Cardiac muscle cell (in vitro differentiated cells and primary cell): ENCODE data around the gene ACER3. TPM values are rescaled to one million over a fixed set of nuclear protein-coding genes. Genes with fewer than 3 reads are reported as not detected.

ENCODE experiments used
- DNase-seq, 2 donors: peaks; one replicate each; pipeline versions ENCODE4 v3.0.0 to v3.0.0-alpha.2; 2010 to 2017; ENCODE audit warnings: low read depth in 1 of 2, low spot score in 1 of 2
- H3K27ac ChIP-seq: fragments of 200-600 bp; sonication (generic); 2 replicates; pipeline ENCODE4 v1.5.1; 2016
- H3K27me3 ChIP-seq: fragments of 200-600 bp; sonication (generic); 2 replicates; pipeline ENCODE4 v1.6.0; 2016; ENCODE audit warnings: control low read depth
- H3K36me3 ChIP-seq: fragments of 200-600 bp; sonication (generic); 2 replicates; pipeline ENCODE4 v1.5.1; 2016; ENCODE audit warnings: control low read depth
- H3K4me1 ChIP-seq: fragments of 200-600 bp; sonication (generic); 2 replicates; pipeline ENCODE4 v1.8.1; 2017; ENCODE audit warnings: low read depth, mild to moderate bottlenecking, mixed run types
- H3K4me3 ChIP-seq: fragments of 200-600 bp; sonication (generic); 2 replicates; pipeline ENCODE4 v1.5.1; 2016; ENCODE audit warnings: mild to moderate bottlenecking
- H3K9me3 ChIP-seq: fragments of 200-600 bp; sonication (generic); 2 replicates; pipeline ENCODE4 v1.5.1; 2017; ENCODE audit warnings: low read depth, mild to moderate bottlenecking, control low read depth
- polyA plus RNA-seq: library from polyadenylated mRNA; unstranded; fragments of >200 nt; fragmentation: Nextera tagmentation; extraction: Ambion mirVana; gene quantifications from 2 replicates; pipeline ENCODE4 v1.2.1, GENCODE V29; 2016
- total RNA-seq: library from RNA; depleted of rRNA; stranded (reverse); fragments of >200 nt; gene quantifications from 2 replicates; pipeline ENCODE4 v1.2.3, GENCODE V29; 2016
- TF ChIP-seq, protein P1 (sequence below): IDR thresholded peaks from 2 replicates; pipeline ENCODE4 v1.5.1; 2012; ENCODE audit warnings: low read depth, mild to moderate bottlenecking, low read length

Gene ACER3
- total and polyA plus RNA-seq, 2 experiments from 2014 or later = 5.6 to 9.8 TPM

DNA sequence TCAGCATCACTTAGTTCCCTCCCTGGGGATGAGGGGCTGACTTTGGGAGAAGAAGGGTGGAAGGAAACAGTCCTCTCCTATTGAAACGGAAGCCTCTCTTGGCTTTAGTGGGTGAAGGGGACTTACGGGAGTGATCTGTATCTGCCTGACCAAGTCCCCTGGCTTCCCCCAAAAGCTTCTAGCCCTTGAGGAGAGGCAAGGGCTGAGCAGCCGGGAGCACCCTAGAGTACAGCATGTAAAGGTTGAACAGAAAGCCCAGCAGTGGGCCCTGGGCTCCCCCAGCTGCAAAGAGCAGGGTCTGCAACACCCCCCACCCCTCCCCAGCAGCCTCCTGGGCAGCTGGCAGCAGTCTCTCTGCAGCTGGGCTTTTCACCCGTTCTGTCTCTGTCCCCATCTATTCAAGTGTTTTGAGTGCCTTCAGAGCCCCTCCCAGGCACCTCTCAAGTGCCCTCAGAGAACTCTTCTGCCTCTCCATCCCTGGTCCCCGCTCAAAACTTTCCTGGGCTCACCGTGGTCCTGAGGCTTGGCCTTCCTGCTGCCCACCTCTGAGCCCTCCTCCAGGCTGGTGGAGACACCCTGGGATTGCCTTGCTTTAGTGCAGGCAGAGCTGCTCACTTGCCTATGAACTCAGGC, 208.7 kb downstream of the ACER3 start:
- no peak overlapping the region for H3K4me3 ChIP-seq
- H3K4me1 ChIP-seq = no peaks in the 10 kb centered on the region
- DNase-seq = no peak
- TF ChIP-seq, protein P1, sequence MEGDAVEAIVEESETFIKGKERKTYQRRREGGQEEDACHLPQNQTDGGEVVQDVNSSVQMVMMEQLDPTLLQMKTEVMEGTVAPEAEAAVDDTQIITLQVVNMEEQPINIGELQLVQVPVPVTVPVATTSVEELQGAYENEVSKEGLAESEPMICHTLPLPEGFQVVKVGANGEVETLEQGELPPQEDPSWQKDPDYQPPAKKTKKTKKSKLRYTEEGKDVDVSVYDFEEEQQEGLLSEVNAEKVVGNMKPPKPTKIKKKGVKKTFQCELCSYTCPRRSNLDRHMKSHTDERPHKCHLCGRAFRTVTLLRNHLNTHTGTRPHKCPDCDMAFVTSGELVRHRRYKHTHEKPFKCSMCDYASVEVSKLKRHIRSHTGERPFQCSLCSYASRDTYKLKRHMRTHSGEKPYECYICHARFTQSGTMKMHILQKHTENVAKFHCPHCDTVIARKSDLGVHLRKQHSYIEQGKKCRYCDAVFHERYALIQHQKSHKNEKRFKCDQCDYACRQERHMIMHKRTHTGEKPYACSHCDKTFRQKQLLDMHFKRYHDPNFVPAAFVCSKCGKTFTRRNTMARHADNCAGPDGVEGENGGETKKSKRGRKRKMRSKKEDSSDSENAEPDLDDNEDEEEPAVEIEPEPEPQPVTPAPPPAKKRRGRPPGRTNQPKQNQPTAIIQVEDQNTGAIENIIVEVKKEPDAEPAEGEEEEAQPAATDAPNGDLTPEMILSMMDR = no peak
- no peaks in the 10 kb centered on the region for H3K36me3 ChIP-seq
- no peak overlapping the region for H3K27ac ChIP-seq
- H3K27me3 ChIP-seq = no peaks in the 10 kb centered on the region
- no peaks in the 10 kb centered on the region for H3K9me3 ChIP-seq

DNA sequence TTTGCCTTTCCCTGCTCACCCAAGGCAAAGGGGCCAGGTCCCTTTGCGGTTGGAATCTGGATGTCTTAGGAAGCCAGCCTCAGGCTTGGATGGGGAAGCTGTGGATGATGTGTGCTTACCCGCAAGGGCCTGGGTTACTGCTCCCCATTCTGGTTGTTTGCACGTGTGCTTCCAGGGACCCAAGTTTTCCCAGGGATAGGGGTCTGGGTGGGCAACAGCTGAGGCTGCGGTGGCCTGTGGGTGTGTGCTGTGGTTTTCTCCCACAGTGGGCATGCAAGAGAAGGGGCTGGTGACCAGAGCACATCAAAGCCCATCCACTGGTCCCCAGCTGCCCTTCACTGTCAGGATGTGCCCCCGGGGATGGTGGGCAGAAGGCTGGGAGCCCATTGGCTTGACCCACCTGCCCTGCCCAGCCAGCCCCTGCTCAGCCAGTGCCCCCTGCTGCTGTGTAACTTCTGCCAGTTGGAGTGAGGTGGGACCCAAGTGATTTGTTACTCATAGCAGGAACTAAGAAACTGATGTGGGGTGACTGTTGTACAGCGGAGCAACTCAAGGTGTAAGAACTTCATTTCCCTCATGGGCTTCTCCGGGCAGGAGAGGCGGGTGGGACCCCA, 209.4 kb downstream of the ACER3 start:
- Histone ChIP-seq H3K36me3 (no peaks in the 10 kb centered on the region), H3K4me3 (no peak overlapping the region), H3K9me3 (no peaks in the 10 kb centered on the region), H3K27ac (no peak overlapping the region), H3K27me3 (no peaks in the 10 kb centered on the region), H3K4me1 (no peaks in the 10 kb centered on the region)
- no peak for DNase-seq
- TF ChIP-seq, protein P1 = no peak

DNA sequence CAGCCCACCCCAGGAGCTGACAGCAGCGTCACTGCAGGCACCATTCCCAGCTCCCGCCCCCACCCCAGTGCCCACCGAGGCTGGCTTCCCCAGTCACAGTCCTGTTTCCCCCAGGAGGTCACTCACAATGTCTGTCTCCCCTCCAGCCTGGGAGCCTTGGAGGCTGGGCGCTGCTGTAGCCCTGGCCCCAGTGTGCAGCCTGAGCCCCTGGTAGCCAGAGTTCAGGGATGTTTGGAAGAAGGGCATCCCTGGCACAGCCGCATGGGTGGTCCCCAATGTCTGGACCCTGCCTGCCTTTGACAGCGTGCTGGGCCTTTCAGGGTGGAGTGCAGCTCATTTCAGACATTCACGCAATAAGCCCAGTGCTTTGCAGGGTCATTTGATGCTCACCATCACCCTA, 210.4 kb downstream of the ACER3 start:
- Histone ChIP-seq H3K27me3 (no peaks in the 10 kb centered on the region), H3K27ac (no peak overlapping the region), H3K4me1 (no peaks in the 10 kb centered on the region), H3K4me3 (no peak overlapping the region), H3K36me3 (no peaks in the 10 kb centered on the region), H3K9me3 (no peaks in the 10 kb centered on the region)
- TF ChIP-seq, protein P1 = no peak
- no peak for DNase-seq

DNA sequence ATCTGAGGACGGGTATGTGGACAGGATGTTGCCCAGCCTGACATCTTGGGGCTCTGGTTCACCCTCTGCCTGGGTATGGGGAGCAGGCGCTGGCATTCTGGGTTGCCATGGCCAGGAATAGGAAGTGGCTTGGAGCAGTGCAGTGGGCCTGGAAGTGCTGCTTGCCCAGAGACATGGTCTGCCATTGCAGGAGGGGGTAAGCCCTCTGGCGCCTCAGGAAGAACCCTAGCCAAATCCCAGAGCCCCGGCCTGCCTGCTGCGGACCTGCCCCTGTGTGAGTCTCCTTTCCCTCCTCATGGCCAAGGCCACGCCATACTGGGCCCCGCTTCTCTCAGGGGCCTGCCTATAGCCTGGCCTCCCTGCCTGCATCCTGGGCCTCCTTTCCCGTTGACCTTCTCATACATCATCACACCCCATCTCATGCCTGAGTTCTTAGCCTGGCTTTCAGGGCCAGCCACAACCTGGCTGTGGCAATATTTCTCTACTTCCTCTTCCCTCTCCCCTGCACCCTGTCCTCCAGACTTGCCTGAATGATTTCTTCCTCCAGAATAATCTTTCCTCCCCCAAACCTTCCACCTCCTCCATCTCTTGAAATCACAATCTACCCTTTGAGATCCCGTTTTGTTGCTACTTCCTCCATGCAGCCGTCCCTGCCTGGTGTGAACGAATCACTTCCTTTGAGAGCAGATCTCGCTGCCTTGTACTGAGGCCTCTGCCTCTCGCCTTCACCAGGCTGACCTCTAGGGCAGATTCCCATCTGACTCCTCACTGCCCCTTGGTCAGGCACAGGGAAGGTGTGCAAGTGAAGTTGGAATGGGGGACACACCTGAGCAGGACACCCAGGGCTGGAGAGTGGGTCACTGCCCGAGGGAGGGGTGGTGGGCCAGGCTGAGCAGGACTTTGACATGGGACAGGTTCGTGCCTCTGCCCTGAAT, 211.2 kb downstream of the ACER3 start:
- no peak overlapping the region for H3K27ac ChIP-seq
- H3K4me1 ChIP-seq = no peaks in the 10 kb centered on the region
- TF ChIP-seq, protein P1 = no peak
- no peak overlapping the region for H3K4me3 ChIP-seq
- DNase-seq = no peak
- H3K27me3 ChIP-seq = no peaks in the 10 kb centered on the region
- no peaks in the 10 kb centered on the region for H3K36me3 ChIP-seq
- H3K9me3 ChIP-seq = no peaks in the 10 kb centered on the region

DNA sequence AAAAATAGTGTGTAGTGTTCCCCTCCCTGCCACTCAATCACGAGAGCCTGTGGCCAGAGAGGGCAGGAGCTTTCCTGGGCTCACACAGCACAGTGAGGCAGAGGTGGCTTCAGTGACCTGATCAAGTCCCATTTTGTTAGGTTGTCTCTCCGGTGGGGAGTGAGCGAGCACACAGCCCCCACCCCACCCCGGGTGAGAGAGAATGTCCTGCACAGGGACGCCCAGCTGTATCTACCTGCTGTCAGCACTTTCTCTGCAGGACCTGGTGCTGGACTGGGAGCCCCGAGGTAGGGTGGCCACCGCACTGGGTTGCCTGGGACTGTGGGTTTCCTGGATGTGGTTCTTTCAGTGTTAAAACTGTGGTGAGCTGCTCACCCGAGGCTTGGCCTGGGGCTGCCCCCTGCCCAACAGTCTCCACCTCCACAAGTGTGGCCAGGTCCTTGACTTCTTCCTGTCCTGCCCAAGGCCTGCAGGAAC, 212.2 kb downstream of the ACER3 start:
- no peaks in the 10 kb centered on the region for H3K36me3 ChIP-seq
- H3K9me3 ChIP-seq = no peaks in the 10 kb centered on the region
- TF ChIP-seq, protein P1 = no peak
- H3K4me1 ChIP-seq = no peaks in the 10 kb centered on the region
- no peak overlapping the region for H3K4me3 ChIP-seq
- no peaks in the 10 kb centered on the region for H3K27me3 ChIP-seq
- H3K27ac ChIP-seq = no peak overlapping the region
- DNase-seq = no peak
